ENCODE results near the gene IFITM2. TPM values are rescaled to one million over a fixed set of nuclear protein-coding genes. Genes with fewer than 3 reads are reported as not detected.
A peak's percentile ranks its signal among the peaks of the same experiment; 100 is the strongest.

IFITM2 gene
- total and polyA plus RNA-seq, 10 donors: 507 to 1,635 (median 979) TPM

GRCh38 chr11:269146-269890 lies 38.3 kb upstream of the IFITM2 start:
- H3K4me1 ChIP-seq: peaks cover 0 to 43% (median 19%) of the 10 kb centered on the region in 6 donors
- H3K9me3 ChIP-seq: peaks cover 0 to 14% (median 10%) of the 10 kb centered on the region in 8 donors
- 17 to 25% (median 21%) methylated on average over 21 of the region's 21 CpGs for WGBS, 5 donors
- TF ChIP-seq POLR2A (IDR thresholded peaks at IDR 0.05): peak; percentile 7 to 44 (median 38)
- peak in 7 of 11 experiments; percentile 52 to 87 (median 71) for TF ChIP-seq CTCF (IDR thresholded peaks at IDR 0.05 in 8 of 11, conservative IDR thresholded peaks at IDR 0.05 in 3 of 11)
- peak in 1 of 3 donors; percentile 86 for TF ChIP-seq POLR2AphosphoS5 (IDR thresholded peaks at IDR 0.05)
- peak overlapping the region; percentile 18 to 86 (median 54) for H3K4me3 ChIP-seq
- H3K27ac ChIP-seq: peak overlapping the region; percentile 86 to 99 (median 96)
- H3K27me3 ChIP-seq (replicated peaks in 1 of 7): no peaks in the 10 kb centered on the region
- intact Hi-C loops (cut with DNase I; ENCODE audit: low total_unique reads): no loop called here
- H3K36me3 ChIP-seq: no peaks in the 10 kb centered on the region
- peak; percentile 82 for DNase-seq

- 84 to 89% (median 85%) methylated on average over 11 to 18 of the region's 18 CpGs for WGBS, 5 donors
- peaks cover 0 to 11% (median 7%) of the 10 kb centered on the region in 8 donors for H3K9me3 ChIP-seq
- no peak for TF ChIP-seq CTCF (IDR thresholded peaks at IDR 0.05 in 8 of 11, conservative IDR thresholded peaks at IDR 0.05 in 3 of 11)
- no peak for TF ChIP-seq POLR2A (IDR thresholded peaks at IDR 0.05)
- no peak for TF ChIP-seq POLR2AphosphoS5 (IDR thresholded peaks at IDR 0.05)
- no peaks in the 10 kb centered on the region for H3K36me3 ChIP-seq
- peaks cover 0 to 57% (median 19%) of the 10 kb centered on the region in 6 donors for H3K4me1 ChIP-seq
- peak overlapping the region in 1 of 8 donors; percentile 86 for H3K4me3 ChIP-seq
- intact Hi-C loops (cut with DNase I; ENCODE audit: low total_unique reads): no loop called here
- H3K27ac ChIP-seq: peak overlapping the region; percentile 86 to 99 (median 96)
- DNase-seq: peak; percentile 84
- no peaks in the 10 kb centered on the region for H3K27me3 ChIP-seq (replicated peaks in 1 of 7)
Observed at GRCh38 chr11:270451-271318, 36.9 kb upstream of the IFITM2 start.

GRCh38 chr11:271319-271715 lies 36.3 kb upstream of the IFITM2 start:
- DNase-seq: peak; percentile 77
- no peak for TF ChIP-seq POLR2A (IDR thresholded peaks at IDR 0.05)
- no peak for TF ChIP-seq POLR2AphosphoS5 (IDR thresholded peaks at IDR 0.05)
- TF ChIP-seq CTCF (IDR thresholded peaks at IDR 0.05 in 8 of 11, conservative IDR thresholded peaks at IDR 0.05 in 3 of 11): no peak
- H3K9me3 ChIP-seq: peaks cover 0 to 5% (median under 1%) of the 10 kb centered on the region in 8 donors
- H3K4me3 ChIP-seq: no peak overlapping the region
- no peaks in the 10 kb centered on the region for H3K36me3 ChIP-seq
- WGBS, 5 donors: 81 to 90% (median 83%) methylated on average over 4 to 8 of the region's 8 CpGs
- H3K27me3 ChIP-seq (replicated peaks in 1 of 7): no peaks in the 10 kb centered on the region
- peak overlapping the region in 4 of 8 donors; percentile 96 to 99 (median 98) for H3K27ac ChIP-seq
- intact Hi-C loops (cut with DNase I; ENCODE audit: low total_unique reads): no loop called here
- peaks cover 0 to 57% (median 19%) of the 10 kb centered on the region in 6 donors for H3K4me1 ChIP-seq

Measured in spleen (tissue), 11 donors.